GM12878 (cell line): Measurements from ENCODE around the gene ENTPD6. TPM values are rescaled to one million over a fixed set of nuclear protein-coding genes. Genes with fewer than 3 reads are reported as not detected.

ENCODE experiments used
- ATAC-seq: fragments of 200-7000 bp; cut with Tn5 transposase; 3 replicates; pipeline ENCODE4 v1.9.1; 2020; ENCODE audit warnings: mild to moderate bottlenecking, moderate library complexity
- BruUV-seq: library from RNA; stranded (reverse); fragments of 400-500 nt; replicated peaks from 2 replicates; lab custom pipeline; 2021; lab: Mats Ljungman, UMichigan
- CTCF ChIA-PET: fragments of 300-600 bp; sonication (Branson Sonifier 250); formaldehyde crosslinking; extraction: SDS; loops from one replicate; lab custom pipeline; 2021; ENCODE audit warnings: inconsistent platforms; lab: Yijun Ruan, JAX
- POLR2A ChIA-PET: fragments of 350-600 bp; formaldehyde crosslinking; extraction: SDS; loops from one replicate; lab custom pipeline; 2021; ENCODE audit warnings: inconsistent platforms; lab: Charles Lee
- RAD21 ChIA-PET: fragments of 300-600 bp; sonication (Branson Sonifier 250); formaldehyde crosslinking; loops from one replicate; lab custom pipeline; 2023; ENCODE audit warnings: antibody characterized with exemption; ENCODE audit not compliant: unreplicated experiment; lab: Charles Lee
- SMC1A ChIA-PET: fragments of 300-600 bp; sonication (Branson Sonifier 250); formaldehyde crosslinking; loops from one replicate; lab custom pipeline; 2023; ENCODE audit not compliant: unreplicated experiment, uncharacterized antibody; lab: Charles Lee
- DNase-seq: peaks from one replicate; pipeline ENCODE4 v3.0.0-alpha.2; 2011; ENCODE audit warnings: low read depth, low spot score
- FAIRE-seq: peaks from 3 replicates; lab custom pipeline; 2011; peaks lifted over from hg19 to GRCh38; lab: Jason Lieb, UNC
- H2AFZ ChIP-seq: 2 replicates; pipeline ENCODE4 v1.6.0; 2011; ENCODE audit warnings: low read depth, low read length, control low read depth; ENCODE audit not compliant: control insufficient read depth
- H3K27ac ChIP-seq: 2 replicates; pipeline ENCODE4 v1.5.1; 2011; ENCODE audit warnings: control low read depth; ENCODE audit not compliant: control insufficient read depth, insufficient read depth
- H3K27me3 ChIP-seq, 2 experiments: replicated peaks in 1 of 2; 2 replicates each; pipeline versions ENCODE4 v1.6.0 to v1.6.1; 2011; ENCODE audit warnings: low read length in 1 of 2; ENCODE audit not compliant: control insufficient read depth in 2 of 2, insufficient read depth in 2 of 2
- H3K36me3 ChIP-seq, 2 experiments: 2 replicates each; pipeline ENCODE4 v1.5.1; 2011; ENCODE audit warnings: low read length in 1 of 2; ENCODE audit not compliant: control insufficient read depth in 2 of 2, insufficient read depth in 2 of 2
- H3K4me1 ChIP-seq: 2 replicates; pipeline ENCODE4 v1.6.1; 2011; ENCODE audit warnings: mild to moderate bottlenecking, low read length, moderate library complexity, mixed read lengths; ENCODE audit not compliant: control insufficient read depth, insufficient read depth
- H3K4me2 ChIP-seq: 2 replicates; pipeline ENCODE4 v1.6.0; 2011; ENCODE audit warnings: control low read depth; ENCODE audit not compliant: control insufficient read depth, insufficient read depth
- H3K4me3 ChIP-seq: fragments of 200-600 bp; sonication (generic); 2 replicates; pipeline ENCODE4 v1.5.1; 2016
- H3K79me2 ChIP-seq: 2 replicates; pipeline ENCODE4 v1.6.0; 2011; ENCODE audit warnings: low read length; ENCODE audit not compliant: control insufficient read depth, insufficient read depth
- H3K9ac ChIP-seq: 2 replicates; pipeline ENCODE4 v1.8.0; 2011; ENCODE audit warnings: low read length, control low read depth, mixed read lengths; ENCODE audit not compliant: control insufficient read depth, insufficient read depth
- H3K9me3 ChIP-seq: replicated peaks from 3 replicates; pipeline ENCODE4 v1.5.1; 2011; ENCODE audit warnings: mild to moderate bottlenecking, low read length; ENCODE audit not compliant: control insufficient read depth, insufficient read depth
- H4K20me1 ChIP-seq: 2 replicates; pipeline ENCODE4 v1.6.0; 2011; ENCODE audit not compliant: control insufficient read depth, insufficient read depth
- CREB1 ChIP-seq: IDR thresholded peaks from 2 replicates; pipeline ENCODE4 v1.6.1; 2012; ENCODE audit warnings: low read depth, mild to moderate bottlenecking, inconsistent platforms
- ETV6 ChIP-seq, 2 experiments: fragments of 450-650 bp in 1 of 2; IDR thresholded peaks in 1 of 2; conservative IDR thresholded peaks in 1 of 2; 2 replicates each; pipeline ENCODE4 v1.6.1; 2014; ENCODE audit warnings: antibody characterized with exemption in 1 of 2, borderline replicate concordance in 1 of 2, low read depth in 1 of 2, mild to moderate bottlenecking in 1 of 2, moderate library complexity in 1 of 2
- FOS ChIP-seq: IDR thresholded peaks from 3 replicates; pipeline ENCODE4 v1.6.1; 2011; ENCODE audit warnings: borderline replicate concordance; ENCODE audit not compliant: insufficient read length; ENCODE audit errors: extremely low read depth
- HCFC1 ChIP-seq: fragments of 150-350 bp; IDR thresholded peaks from 2 replicates; pipeline ENCODE4 v1.6.1; 2014; ENCODE audit warnings: low read length
- JUND ChIP-seq: IDR thresholded peaks from 2 replicates; pipeline ENCODE4 v1.6.1; 2012; ENCODE audit warnings: low read depth, mild to moderate bottlenecking, low read length, improper control_type of control experiment, moderate library complexity
- KAT2A ChIP-seq: conservative IDR thresholded peaks from 2 replicates; pipeline ENCODE4 v1.6.1; 2011; ENCODE audit warnings: low read depth, low read length; ENCODE audit not compliant: control insufficient read depth
- MTA2 ChIP-seq: fragments of 450-650 bp; IDR thresholded peaks from 2 replicates; pipeline ENCODE4 v1.6.1; 2016; ENCODE audit warnings: low read depth, mild to moderate bottlenecking, moderate library complexity
- NR2C1 ChIP-seq: fragments of 450-650 bp; IDR thresholded peaks from 2 replicates; pipeline ENCODE4 v1.6.1; 2017; ENCODE audit warnings: antibody characterized with exemption, mild to moderate bottlenecking, moderate library complexity
- TCF12 ChIP-seq: IDR thresholded peaks from 2 replicates; pipeline ENCODE4 v1.6.1; 2011; ENCODE audit warnings: low read depth, mild to moderate bottlenecking, low read length
- WGBS: methylation state at CpG from one replicate; pipeline ENCODE4 v1.1.6; 2016; ENCODE audit warnings: low lambda C conversion rate; ENCODE audit not compliant: insufficient replicate concordance, insufficient coverage; ENCODE audit errors: missing lambda C conversion rate; 5-methylcytosine and 5-hydroxymethylcytosine counted together
- in situ Hi-C: fragments of 300-500 bp; cut with MboI; formaldehyde crosslinking; loops from 9 replicates; pipeline ENCODE4 v1.14.3; 2018; ENCODE audit warnings: mixed read lengths
- intact Hi-C: fragments of 100-400 bp; cut with micrococcal nuclease; formaldehyde crosslinking; loops from one replicate; pipeline ENCODE4 v1.14.2; 2022; ENCODE audit not compliant: unreplicated experiment
- polyA plus RNA-seq, 11 experiments: library from polyadenylated mRNA; depleted of rRNA in 4 of 11; unstranded in 6 of 11; stranded (reverse) in 5 of 11; fragments of >200 nt; fragmentation: Nextera tagmentation in 4 of 11; fragmentation: Illumina TruSeq in 1 of 11; extraction: Ambion mirVana in 4 of 11; extraction: Trizol in 1 of 11; gene quantifications; 1 replicate in 1 of 11; 2 replicates in 10 of 11; pipeline versions ENCODE4 v1.2.1 to v1.2.3, GENCODE V29; 2011 to 2016; ENCODE audit warnings: inconsistent platforms in 2 of 11, missing spikeins in 2 of 11, low read depth in 1 of 11
- total RNA-seq, 4 experiments: library from RNA; depleted of rRNA in 3 of 4; stranded (reverse); fragments of >200 nt in 3 of 4; fragmentation: Illumina TruSeq in 1 of 4; extraction: Trizol in 1 of 4; gene quantifications; 2 replicates each; pipeline versions ENCODE4 v1.2.1 to v1.2.3, GENCODE V29; 2013 to 2021
- TF ChIP-seq, protein P1 (sequence below): fragments of 450-650 bp; IDR thresholded peaks from 2 replicates; pipeline ENCODE4 v1.6.1; 2018; ENCODE audit warnings: mild to moderate bottlenecking, low read depth, moderate library complexity; ENCODE audit not compliant: partially characterized antibody
- TF ChIP-seq, protein P2 (sequence below): fragments of 450-650 bp; IDR thresholded peaks from 2 replicates; pipeline ENCODE4 v1.6.1; 2016; ENCODE audit warnings: mild to moderate bottlenecking, moderate library complexity, borderline replicate concordance

ENTPD6 gene
- total and polyA plus RNA-seq, 10 of the 15 experiments (the other 5 are each of a cell fraction or from before 2014, with no cell fraction given): 0.53 to 45.4 (median 31.1) TPM

DNA sequence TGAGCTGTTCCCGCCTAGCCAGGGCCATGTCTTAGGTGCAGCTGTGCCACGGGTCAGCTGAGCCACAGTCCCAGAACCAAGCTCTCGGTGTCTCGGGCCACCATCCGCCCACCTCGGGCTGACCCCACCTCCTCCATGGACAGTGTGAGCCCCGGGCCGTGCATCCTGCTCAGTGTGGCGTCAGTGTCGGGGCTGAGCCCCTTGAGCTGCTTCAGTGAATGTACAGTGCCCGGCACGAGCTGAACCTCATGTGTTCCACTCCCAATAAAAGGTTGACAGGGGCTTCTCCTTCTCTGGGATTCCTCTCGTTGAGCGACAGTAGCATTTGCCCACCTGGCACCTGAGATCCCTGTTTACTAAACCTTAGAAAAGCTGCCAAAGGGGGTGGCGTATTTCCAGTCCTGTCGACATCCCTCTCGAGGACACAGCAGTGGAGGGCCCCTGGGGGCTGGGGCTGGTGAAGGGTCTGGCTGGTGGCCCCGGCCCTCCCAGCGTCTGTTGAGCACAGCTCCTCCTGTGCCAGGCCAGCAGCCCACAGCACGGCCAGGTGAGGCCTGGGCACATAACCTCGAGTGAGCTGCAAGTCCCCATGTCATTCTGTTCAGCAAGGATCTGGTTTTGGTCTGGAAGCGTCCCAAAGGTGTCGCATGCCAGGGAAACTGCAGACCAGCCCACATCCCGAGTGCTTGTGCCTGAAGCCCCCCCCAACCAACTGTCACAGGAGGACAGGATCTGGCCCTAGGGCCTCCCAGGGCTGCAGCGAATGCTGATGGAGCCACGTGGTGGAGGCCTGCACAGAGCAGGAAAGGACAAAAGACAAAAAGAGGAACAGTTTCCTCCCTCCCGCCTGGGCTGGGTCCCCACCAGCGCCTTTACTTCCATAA, 31.2 kb downstream of the ENTPD6 start (continued):
- TF ChIP-seq JUND: no peak
- no peak for TF ChIP-seq MTA2
- no peak for TF ChIP-seq NR2C1
- TF ChIP-seq, protein P1, sequence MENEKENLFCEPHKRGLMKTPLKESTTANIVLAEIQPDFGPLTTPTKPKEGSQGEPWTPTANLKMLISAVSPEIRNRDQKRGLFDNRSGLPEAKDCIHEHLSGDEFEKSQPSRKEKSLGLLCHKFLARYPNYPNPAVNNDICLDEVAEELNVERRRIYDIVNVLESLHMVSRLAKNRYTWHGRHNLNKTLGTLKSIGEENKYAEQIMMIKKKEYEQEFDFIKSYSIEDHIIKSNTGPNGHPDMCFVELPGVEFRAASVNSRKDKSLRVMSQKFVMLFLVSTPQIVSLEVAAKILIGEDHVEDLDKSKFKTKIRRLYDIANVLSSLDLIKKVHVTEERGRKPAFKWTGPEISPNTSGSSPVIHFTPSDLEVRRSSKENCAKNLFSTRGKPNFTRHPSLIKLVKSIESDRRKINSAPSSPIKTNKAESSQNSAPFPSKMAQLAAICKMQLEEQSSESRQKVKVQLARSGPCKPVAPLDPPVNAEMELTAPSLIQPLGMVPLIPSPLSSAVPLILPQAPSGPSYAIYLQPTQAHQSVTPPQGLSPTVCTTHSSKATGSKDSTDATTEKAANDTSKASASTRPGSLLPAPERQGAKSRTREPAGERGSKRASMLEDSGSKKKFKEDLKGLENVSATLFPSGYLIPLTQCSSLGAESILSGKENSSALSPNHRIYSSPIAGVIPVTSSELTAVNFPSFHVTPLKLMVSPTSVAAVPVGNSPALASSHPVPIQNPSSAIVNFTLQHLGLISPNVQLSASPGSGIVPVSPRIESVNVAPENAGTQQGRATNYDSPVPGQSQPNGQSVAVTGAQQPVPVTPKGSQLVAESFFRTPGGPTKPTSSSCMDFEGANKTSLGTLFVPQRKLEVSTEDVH: no peak
- no peak for TF ChIP-seq FOS
- TF ChIP-seq HCFC1: no peak

DNA sequence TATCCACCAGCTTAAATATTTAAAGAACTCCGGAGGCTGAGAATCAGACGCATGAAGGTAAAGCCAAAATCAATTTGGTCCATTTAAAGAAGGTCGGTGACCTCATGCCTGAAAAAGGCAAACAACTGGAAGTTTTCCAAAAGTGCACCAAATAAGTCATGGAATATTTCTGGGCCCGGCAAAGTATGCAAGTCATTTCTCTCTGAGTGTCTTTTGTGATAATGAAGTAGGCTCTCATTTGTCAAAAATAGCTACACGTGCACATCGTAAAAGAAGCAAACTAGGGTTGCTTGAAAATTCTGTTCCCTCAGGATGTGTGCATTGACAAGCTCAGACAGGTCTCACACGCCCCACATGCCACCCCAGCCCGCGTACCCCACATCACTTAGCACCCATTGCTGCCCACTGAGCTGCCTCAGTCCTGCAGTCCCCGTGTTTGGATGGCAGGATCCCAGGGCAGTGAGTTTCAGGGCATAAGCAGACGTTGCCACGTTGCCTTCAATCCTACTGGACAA, 31.9 kb downstream of the ENTPD6 start:
- Histone ChIP-seq H3K9me3 (no peaks in the 10 kb centered on the region), H3K4me2 (no peak overlapping the region), H3K79me2 (no peaks in the 10 kb centered on the region), H3K4me1 (peaks cover 3% of the 10 kb centered on the region), H2AFZ (no peak overlapping the region), H3K9ac (no peak overlapping the region), H3K27me3 (no peaks in the 10 kb centered on the region), H3K4me3 (no peak overlapping the region), H3K27ac (no peak overlapping the region), H3K36me3 (no peaks in the 10 kb centered on the region; a peak in 2 of 4 replicates), H4K20me1 (no peaks in the 10 kb centered on the region)
- SMC1A ChIA-PET: no interaction called here
- no peak for ATAC-seq
- WGBS: 89% methylated on average over 12 of the region's 12 CpGs
- no peak for DNase-seq
- in situ Hi-C loops: no loop called here
- BruUV-seq: no TSS peak
- RAD21 ChIA-PET: no interaction called here
- no peak for FAIRE-seq
- intact Hi-C loops: no loop called here
- CTCF ChIA-PET: no interaction called here
- POLR2A ChIA-PET: no interaction called here
- TF ChIP-seq CREB1 (no peak), ETV6 (conservative IDR thresholded peaks at IDR 0.05 in 1 of 2, IDR thresholded peaks at IDR 0.05 in 1 of 2; ENCODE audit: borderline replicate concordance in 1 of 2, low read depth in 1 of 2) (no peak), TCF12 (no peak), KAT2A (no peak)
- TF ChIP-seq, protein P2, sequence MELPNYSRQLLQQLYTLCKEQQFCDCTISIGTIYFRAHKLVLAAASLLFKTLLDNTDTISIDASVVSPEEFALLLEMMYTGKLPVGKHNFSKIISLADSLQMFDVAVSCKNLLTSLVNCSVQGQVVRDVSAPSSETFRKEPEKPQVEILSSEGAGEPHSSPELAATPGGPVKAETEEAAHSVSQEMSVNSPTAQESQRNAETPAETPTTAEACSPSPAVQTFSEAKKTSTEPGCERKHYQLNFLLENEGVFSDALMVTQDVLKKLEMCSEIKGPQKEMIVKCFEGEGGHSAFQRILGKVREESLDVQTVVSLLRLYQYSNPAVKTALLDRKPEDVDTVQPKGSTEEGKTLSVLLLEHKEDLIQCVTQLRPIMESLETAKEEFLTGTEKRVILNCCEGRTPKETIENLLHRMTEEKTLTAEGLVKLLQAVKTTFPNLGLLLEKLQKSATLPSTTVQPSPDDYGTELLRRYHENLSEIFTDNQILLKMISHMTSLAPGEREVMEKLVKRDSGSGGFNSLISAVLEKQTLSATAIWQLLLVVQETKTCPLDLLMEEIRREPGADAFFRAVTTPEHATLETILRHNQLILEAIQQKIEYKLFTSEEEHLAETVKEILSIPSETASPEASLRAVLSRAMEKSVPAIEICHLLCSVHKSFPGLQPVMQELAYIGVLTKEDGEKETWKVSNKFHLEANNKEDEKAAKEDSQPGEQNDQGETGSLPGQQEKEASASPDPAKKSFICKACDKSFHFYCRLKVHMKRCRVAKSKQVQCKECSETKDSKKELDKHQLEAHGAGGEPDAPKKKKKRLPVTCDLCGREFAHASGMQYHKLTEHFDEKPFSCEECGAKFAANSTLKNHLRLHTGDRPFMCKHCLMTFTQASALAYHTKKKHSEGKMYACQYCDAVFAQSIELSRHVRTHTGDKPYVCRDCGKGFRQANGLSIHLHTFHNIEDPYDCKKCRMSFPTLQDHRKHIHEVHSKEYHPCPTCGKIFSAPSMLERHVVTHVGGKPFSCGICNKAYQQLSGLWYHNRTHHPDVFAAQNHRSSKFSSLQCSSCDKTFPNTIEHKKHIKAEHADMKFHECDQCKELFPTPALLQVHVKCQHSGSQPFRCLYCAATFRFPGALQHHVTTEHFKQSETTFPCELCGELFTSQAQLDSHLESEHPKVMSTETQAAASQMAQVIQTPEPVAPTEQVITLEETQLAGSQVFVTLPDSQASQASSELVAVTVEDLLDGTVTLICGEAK: no peak
